A673 (cell line): ENCODE results near the gene TMEM235. TPM values are rescaled to one million over a fixed set of nuclear protein-coding genes. Genes with fewer than 3 reads are reported as not detected.

ENCODE experiments used
- BruUV-seq: library from RNA; stranded (reverse); fragments of 400-500 nt; replicated peaks from 2 replicates; lab custom pipeline; 2021; lab: Mats Ljungman, UMichigan
- CTCF ChIA-PET: fragments of 300-600 bp; sonication (Branson Sonifier 250); formaldehyde crosslinking; loops from one replicate; lab custom pipeline; 2022; ENCODE audit warnings: antibody characterized with exemption; lab: Charles Lee
- POLR2A ChIA-PET: fragments of 300-600 bp; sonication (Branson Sonifier 250); formaldehyde crosslinking; loops from one replicate; lab custom pipeline; 2022; ENCODE audit warnings: antibody characterized with exemption; ENCODE audit not compliant: low non-redundant PET; lab: Charles Lee
- DNase-seq: peaks from one replicate; pipeline ENCODE4 v3.0.0-alpha.2; 2015; ENCODE audit warnings: low spot score
- H3K27ac ChIP-seq: fragments of 200-600 bp; sonication (generic); 2 replicates; pipeline ENCODE4 v1.5.1; 2016; ENCODE audit warnings: mixed run types, low read depth, mild to moderate bottlenecking, mixed read lengths, antibody characterized with exemption, low read length; ENCODE audit not compliant: poor library complexity, severe bottlenecking
- H3K27me3 ChIP-seq: fragments of 200-600 bp; sonication (generic); replicated peaks from 2 replicates; pipeline ENCODE4 v1.6.1; 2017; ENCODE audit warnings: mixed run types, low read depth, mild to moderate bottlenecking, mixed read lengths, antibody characterized with exemption, low read length; ENCODE audit not compliant: insufficient read depth, poor library complexity
- H3K36me3 ChIP-seq: fragments of 200-600 bp; sonication (generic); 2 replicates; pipeline ENCODE4 v1.6.1; 2016; ENCODE audit warnings: mixed run types, mild to moderate bottlenecking, mixed read lengths, antibody characterized with exemption, low read length; ENCODE audit not compliant: insufficient read depth, poor library complexity, severe bottlenecking
- H3K4me1 ChIP-seq: fragments of 200-600 bp; sonication (generic); 2 replicates; pipeline ENCODE4 v1.6.1; 2017; ENCODE audit warnings: mixed run types, mild to moderate bottlenecking, mixed read lengths, antibody characterized with exemption, low read length; ENCODE audit not compliant: insufficient read depth, poor library complexity, severe bottlenecking
- H3K4me3 ChIP-seq: fragments of 200-600 bp; sonication (generic); 2 replicates; pipeline ENCODE4 v1.5.1; 2016; ENCODE audit warnings: low read depth, mixed run types, mild to moderate bottlenecking, mixed read lengths, low read length; ENCODE audit not compliant: poor library complexity, severe bottlenecking
- H3K9me3 ChIP-seq: fragments of 200-600 bp; sonication (generic); 2 replicates; pipeline ENCODE4 v1.6.1; 2016; ENCODE audit warnings: mixed run types, low read depth, mild to moderate bottlenecking, mixed read lengths, antibody characterized with exemption, low read length; ENCODE audit not compliant: poor library complexity, severe bottlenecking
- CTCF ChIP-seq: fragments of 300-800, 200-600 bp; sonication (generic); conservative IDR thresholded peaks from 2 replicates; pipeline ENCODE4 v1.5.1; 2017; ENCODE audit warnings: low read depth, mild to moderate bottlenecking, antibody characterized with exemption, low read length, moderate library complexity, mixed read lengths
- EZH2 ChIP-seq: fragments of 200-600 bp; sonication (generic); IDR thresholded peaks from 2 replicates; pipeline ENCODE4 v1.6.1; 2017; ENCODE audit warnings: borderline replicate concordance, low read depth, mild to moderate bottlenecking, mixed read lengths, antibody characterized with exemption, low read length; ENCODE audit not compliant: poor library complexity, severe bottlenecking
- intact Hi-C: fragments of 100-400 bp; cut with micrococcal nuclease; formaldehyde crosslinking; loops from one replicate; pipeline ENCODE4 v1.10.0; 2022; ENCODE audit not compliant: unreplicated experiment
- total RNA-seq: library from RNA; stranded (reverse); gene quantifications from 2 replicates; pipeline ENCODE4 v1.2.3, GENCODE V29; 2021

Gene TMEM235
- total RNA-seq, 1 experiment from 2014 or later = not detected

DNA sequence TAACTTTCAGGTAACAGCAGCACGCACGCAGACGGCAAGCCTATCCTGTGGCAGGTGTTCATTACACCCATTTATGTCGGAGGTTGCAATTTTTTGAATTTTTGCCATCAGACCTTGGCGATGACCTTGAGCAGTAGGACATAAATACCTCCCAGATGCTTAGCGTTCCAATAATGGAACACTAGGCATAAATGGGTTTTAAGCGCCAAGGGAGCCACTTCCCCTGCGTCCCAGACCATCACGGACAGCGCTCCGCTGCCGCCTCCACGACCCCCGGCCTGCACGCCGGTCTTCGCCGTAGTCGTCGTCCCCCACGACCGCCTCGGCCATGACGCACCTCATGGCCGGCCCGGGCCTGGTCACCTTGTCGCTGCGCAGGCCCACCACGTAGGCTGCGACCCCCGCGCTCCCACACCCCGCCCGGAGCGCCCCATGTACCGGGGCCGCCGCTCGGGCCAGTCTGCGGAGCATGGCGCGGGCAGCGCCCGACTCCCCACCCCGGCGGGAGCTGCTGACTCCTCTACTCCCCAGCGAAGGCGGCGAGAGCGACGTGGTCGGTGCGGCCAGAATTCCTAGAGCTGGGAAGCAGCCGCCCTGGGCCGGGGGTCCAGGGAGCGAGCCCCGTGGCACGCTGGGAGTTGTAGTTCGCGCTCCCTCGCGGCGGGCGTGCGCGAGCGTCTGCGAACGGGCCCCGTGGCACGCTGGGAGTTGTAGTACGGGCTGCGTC lies 22.7 kb downstream of the TMEM235 start:
- CTCF ChIA-PET = no interaction called here

GRCh38 chr17:78255029-78255656 lies 23.7 kb downstream of the TMEM235 start:
- BruUV-seq = no TSS peak
- DNase-seq = no peak
- POLR2A ChIA-PET = no interaction called here
- Histone ChIP-seq H3K27ac (no peak overlapping the region), H3K4me3 (no peak overlapping the region), H3K27me3 (no peaks in the 10 kb centered on the region), H3K36me3 (no peaks in the 10 kb centered on the region), H3K9me3 (no peaks in the 10 kb centered on the region), H3K4me1 (peaks cover 16% of the 10 kb centered on the region)
- CTCF ChIA-PET = no interaction called here
- intact Hi-C loops = no loop called here
- no peak for TF ChIP-seq CTCF
- TF ChIP-seq EZH2 = no peak

More for the DNA sequence above, 22.7 kb downstream of the TMEM235 start:
- H3K4me1 ChIP-seq = peaks cover 14% of the 10 kb centered on the region
- intact Hi-C loops = loop anchor here (5.0 kb wide), 1 partner anchor 168 kb away; no protein-coding TSS in a partner anchor
- H3K27ac ChIP-seq = peak overlapping the region; percentile 85
- peak; percentile 93 for DNase-seq
- POLR2A ChIA-PET = no interaction called here
- no peak for TF ChIP-seq EZH2
- TF ChIP-seq CTCF = no peak
- H3K9me3 ChIP-seq = no peaks in the 10 kb centered on the region
- H3K4me3 ChIP-seq = peak overlapping the region; percentile 100
- H3K36me3 ChIP-seq = no peaks in the 10 kb centered on the region
- no peaks in the 10 kb centered on the region for H3K27me3 ChIP-seq
- TSS peak; percentile 71 for BruUV-seq

- no peaks in the 10 kb centered on the region for H3K36me3 ChIP-seq
- no peak overlapping the region for H3K4me3 ChIP-seq
- no peak for TF ChIP-seq CTCF
- no peaks in the 10 kb centered on the region for H3K9me3 ChIP-seq
- H3K27ac ChIP-seq = no peak overlapping the region
- DNase-seq = no peak
- ChIA-PET CTCF (no interaction called here), POLR2A (interaction anchor here (0.5 kb wide), 1 partner anchor 1021 kb away, joined by 3 read pairs; no protein-coding TSS in a partner anchor)
- no peaks in the 10 kb centered on the region for H3K27me3 ChIP-seq
- intact Hi-C loops = no loop called here
- peaks cover 16% of the 10 kb centered on the region for H3K4me1 ChIP-seq
- no TSS peak for BruUV-seq
These were observed 24.7 kb downstream of the TMEM235 start for GRCh38 chr17:78255953-78256706.
